GM21381 (cell line): ENCODE measurements around the gene NEK5.
A peak's percentile ranks its signal among the peaks of the same experiment; 100 is the strongest.

ENCODE experiments used
- ATAC-seq: cut with Tn5 transposase; IDR thresholded peaks from one replicate; pipeline ENCODE4 v1.9.1; 2021; ENCODE audit warnings: mild to moderate bottlenecking, moderate library complexity; ENCODE audit not compliant: unreplicated experiment

NEK5 gene

GRCh38 chr13:52020191-52020590 lies 108.7 kb downstream of the NEK5 start:
- no peak for ATAC-seq

GRCh38 chr13:52016296-52016695 lies 112.6 kb downstream of the NEK5 start:
- ATAC-seq: no peak

GRCh38 chr13:52012512-52012836 lies 116.4 kb downstream of the NEK5 start:
- ATAC-seq: no peak

GRCh38 chr13:52011632-52012511 lies 117.0 kb downstream of the NEK5 start, which contains the start of gene ALG11:
Gene ALG11 (plus strand): TSS chr13:52012398. CDS start chr13:52012419, 21 bp downstream.
- ATAC-seq: peak; percentile 99

GRCh38 chr13:52010890-52011631 lies 117.8 kb downstream of the NEK5 start, which contains the start of gene ATP7B:
Gene ATP7B (minus strand): TSS chr13:52011450. CDS start chr13:52011337, 113 bp downstream.
- peak; percentile 1 for ATAC-seq

GRCh38 chr13:52009946-52010345 lies 118.9 kb downstream of the NEK5 start:
- no peak for ATAC-seq

GRCh38 chr13:52006523-52007245 lies 122.2 kb downstream of the NEK5 start:
- no peak for ATAC-seq

GRCh38 chr13:52005841-52006522 lies 122.9 kb downstream of the NEK5 start:
- ATAC-seq: no peak

GRCh38 chr13:52004511-52005170 lies 124.2 kb downstream of the NEK5 start:
- no peak for ATAC-seq

- ATAC-seq: no peak
Measured at GRCh38 chr13:52003541-52003940, 125.3 kb downstream of the NEK5 start.

GRCh38 chr13:52002361-52002760 lies 126.5 kb downstream of the NEK5 start:
- ATAC-seq: no peak

- no peak for ATAC-seq
Measured at GRCh38 chr13:52001120-52001731, 127.6 kb downstream of the NEK5 start.

- ATAC-seq: no peak
Measured at GRCh38 chr13:51999921-52000320, 129.0 kb downstream of the NEK5 start.

GRCh38 chr13:51999510-51999911 lies 129.4 kb downstream of the NEK5 start:
- ATAC-seq: no peak

GRCh38 chr13:51998723-51999509 lies 130.0 kb downstream of the NEK5 start:
- ATAC-seq: no peak

GRCh38 chr13:51997641-51998330 lies 131.1 kb downstream of the NEK5 start:
- ATAC-seq: no peak

- ATAC-seq: no peak
Measured at GRCh38 chr13:51997186-51997585, 131.7 kb downstream of the NEK5 start.

- ATAC-seq: no peak
Measured at GRCh38 chr13:51996641-51997040, 132.2 kb downstream of the NEK5 start.
